OCI-LY1 (cell line): ENCODE measurements around the gene CELSR1.

Experiments used
- H2AFZ ChIP-seq: fragments of 200-600 bp; sonication (generic), shearing (Covaris generic); 2 replicates; pipeline ENCODE4 v1.6.0; 2014; ENCODE audit warnings: antibody characterized with exemption, mild to moderate bottlenecking, low read length
- H3F3A ChIP-seq: fragments of 200-600 bp; sonication (generic), shearing (Covaris generic); 2 replicates; pipeline ENCODE4 v1.6.0; 2014; ENCODE audit warnings: mild to moderate bottlenecking, antibody characterized with exemption, low read length, moderate library complexity; ENCODE audit not compliant: insufficient read depth
- H3K27ac ChIP-seq: fragments of 200-600 bp; sonication (generic); 2 replicates; pipeline ENCODE4 v1.5.1; 2014; ENCODE audit warnings: low read length, mixed run types, mild to moderate bottlenecking, low read depth; ENCODE audit not compliant: poor library complexity, severe bottlenecking
- H3K27me3 ChIP-seq: fragments of 200-600 bp; sonication (generic); 2 replicates; pipeline ENCODE4 v1.6.0; 2014; ENCODE audit warnings: antibody characterized with exemption, mild to moderate bottlenecking, low read length, moderate library complexity; ENCODE audit not compliant: insufficient read depth
- H3K36me3 ChIP-seq: fragments of 200-600 bp; sonication (generic); 2 replicates; pipeline ENCODE4 v1.6.1; 2014; ENCODE audit warnings: mild to moderate bottlenecking, antibody characterized with exemption, low read length, moderate library complexity, mixed read lengths; ENCODE audit not compliant: insufficient read depth
- H3K4me1 ChIP-seq: fragments of 200-600 bp; sonication (generic); 2 replicates; pipeline ENCODE4 v1.5.1; 2014; ENCODE audit warnings: mild to moderate bottlenecking, low read length, moderate library complexity; ENCODE audit not compliant: insufficient read depth, severe bottlenecking
- H3K4me2 ChIP-seq: fragments of 200-600 bp; sonication (generic), shearing (Covaris generic); 2 replicates; pipeline ENCODE4 v1.6.1; 2014; ENCODE audit warnings: low read length
- H3K4me3 ChIP-seq: fragments of 200-600 bp; sonication (generic); 2 replicates; pipeline ENCODE4 v1.5.1; 2014; ENCODE audit warnings: low read length, low read depth, mild to moderate bottlenecking, mixed read lengths; ENCODE audit not compliant: poor library complexity, severe bottlenecking
- H3K79me2 ChIP-seq: fragments of 200-600 bp; shearing (Covaris generic); 2 replicates; pipeline ENCODE4 v1.6.1; 2016; ENCODE audit warnings: mixed run types, low read length, mixed read lengths; ENCODE audit not compliant: insufficient read depth
- H3K9ac ChIP-seq: fragments of 200-600 bp; sonication (generic), shearing (Covaris generic); 2 replicates; pipeline ENCODE4 v1.6.1; 2014; ENCODE audit warnings: mild to moderate bottlenecking, low read length, mixed read lengths
- H3K9me2 ChIP-seq: fragments of 200-600 bp; sonication (generic), shearing (Covaris generic); 2 replicates; pipeline ENCODE4 v1.6.1; 2014; ENCODE audit warnings: low read depth, mild to moderate bottlenecking, low read length, mixed read lengths
- H3K9me3 ChIP-seq: fragments of 200-600 bp; shearing (Covaris generic); 2 replicates; pipeline ENCODE4 v1.6.1; 2014; ENCODE audit warnings: low read length, mixed read lengths
- H4K20me1 ChIP-seq: fragments of 200-600 bp; sonication (generic), shearing (Covaris generic); 2 replicates; pipeline ENCODE4 v1.6.0; 2016; ENCODE audit warnings: mild to moderate bottlenecking, low read length; ENCODE audit not compliant: insufficient read depth
- CTCF ChIP-seq: fragments of 200-600 bp; sonication (generic), shearing (Covaris generic); IDR thresholded peaks from 2 replicates; pipeline ENCODE4 v1.5.1; 2017; ENCODE audit warnings: mild to moderate bottlenecking, antibody characterized with exemption, low read length, moderate library complexity, mixed read lengths
- EZH2 ChIP-seq: fragments of 200-600 bp; sonication (generic), shearing (Covaris generic); IDR thresholded peaks from 2 replicates; pipeline ENCODE4 v1.8.0; 2017; ENCODE audit warnings: borderline replicate concordance, mixed run types, mild to moderate bottlenecking, antibody characterized with exemption, low read length, moderate library complexity, mixed read lengths

Gene CELSR1

GRCh38 chr22:46460857-46461256, 76.6 kb downstream of the CELSR1 start:
- no peaks in the 10 kb centered on the region for H3K9me2 ChIP-seq
- no peak overlapping the region for H2AFZ ChIP-seq
- no peak overlapping the region for H3K9ac ChIP-seq
- H3K79me2 ChIP-seq: no peaks in the 10 kb centered on the region
- no peak overlapping the region for H3K4me2 ChIP-seq
- no peak overlapping the region for H3K27ac ChIP-seq
- H3K9me3 ChIP-seq: 0 out of 2 replicates have a peak, but pooled peaks cover 1% of the 10 kb centered on the region
- peaks cover 20% of the 10 kb centered on the region for H3K27me3 ChIP-seq
- H3F3A ChIP-seq: no peaks in the 10 kb centered on the region
- no peaks in the 10 kb centered on the region for H3K36me3 ChIP-seq
- no peak overlapping the region for H3K4me3 ChIP-seq
- TF ChIP-seq CTCF (no peak), EZH2 (no peak)
- H3K4me1 ChIP-seq: peaks cover 16% of the 10 kb centered on the region
- H4K20me1 ChIP-seq: no peaks in the 10 kb centered on the region

- Histone ChIP-seq H4K20me1 (no peaks in the 10 kb centered on the region), H2AFZ (no peak overlapping the region), H3K4me2 (no peak overlapping the region), H3K9me3 (0 out of 2 replicates have a peak, but pooled peaks cover 2% of the 10 kb centered on the region), H3K9me2 (no peaks in the 10 kb centered on the region), H3K79me2 (no peaks in the 10 kb centered on the region), H3K36me3 (no peaks in the 10 kb centered on the region), H3K27me3 (peaks cover 28% of the 10 kb centered on the region), H3K9ac (no peak overlapping the region), H3K4me1 (peaks cover 12% of the 10 kb centered on the region), H3K27ac (no peak overlapping the region), H3F3A (no peaks in the 10 kb centered on the region), H3K4me3 (no peak overlapping the region)
- no peak for TF ChIP-seq CTCF
- TF ChIP-seq EZH2: no peak
Observed at GRCh38 chr22:46459347-46460065, 77.9 kb downstream of the CELSR1 start.

- Histone ChIP-seq H3K27ac (no peak overlapping the region), H4K20me1 (no peaks in the 10 kb centered on the region), H3K4me1 (peaks cover 12% of the 10 kb centered on the region), H3K27me3 (peaks cover 31% of the 10 kb centered on the region), H3K79me2 (no peaks in the 10 kb centered on the region), H3K36me3 (no peaks in the 10 kb centered on the region), H3F3A (no peaks in the 10 kb centered on the region), H3K9ac (no peak overlapping the region), H2AFZ (no peak overlapping the region), H3K9me3 (0 out of 2 replicates have a peak, but pooled peaks cover 2% of the 10 kb centered on the region), H3K4me3 (no peak overlapping the region), H3K4me2 (no peak overlapping the region), H3K9me2 (no peaks in the 10 kb centered on the region)
- TF ChIP-seq CTCF (no peak), EZH2 (no peak)
Observed at GRCh38 chr22:46458525-46458924, 78.9 kb downstream of the CELSR1 start.
